Small intestine (tissue), 7 donors: ENCODE data around the gene DOCK2. TPM values are rescaled to one million over a fixed set of nuclear protein-coding genes. Genes with fewer than 3 reads are reported as not detected.

Experiments
- DNase-seq, 2 donors: peaks; one replicate each; pipeline versions ENCODE4 v3.0.0 to v3.0.0-alpha.2; 2013
- FAIRE-seq: peaks from 2 replicates; lab custom pipeline; 2012; peaks lifted over from hg19 to GRCh38; lab: Jason Lieb, UNC
- H3K27ac ChIP-seq, 3 donors: one replicate each; pipeline ENCODE4 v1.5.1; 2013; ENCODE audit warnings: low read length in 2 of 3, mild to moderate bottlenecking in 2 of 3, control low read depth in 1 of 3, inconsistent platforms in 1 of 3, low read depth in 1 of 3, moderate library complexity in 1 of 3
- H3K27me3 ChIP-seq, 3 donors: one replicate each; pipeline ENCODE4 v1.6.1; 2013; ENCODE audit warnings: low read length in 3 of 3, inconsistent platforms in 1 of 3; ENCODE audit not compliant: control insufficient read depth in 3 of 3, insufficient read depth in 3 of 3
- H3K36me3 ChIP-seq, 3 donors: one replicate each; pipeline ENCODE4 v1.6.1; 2013; ENCODE audit warnings: low read length in 3 of 3, inconsistent platforms in 1 of 3, low read depth in 1 of 3, mild to moderate bottlenecking in 1 of 3, moderate library complexity in 1 of 3; ENCODE audit not compliant: control insufficient read depth in 3 of 3, insufficient read depth in 2 of 3
- H3K4me1 ChIP-seq, 3 donors: one replicate each; pipeline ENCODE4 v1.6.1; 2013; ENCODE audit warnings: low read length in 2 of 3, inconsistent platforms in 1 of 3, low read depth in 1 of 3, mild to moderate bottlenecking in 1 of 3, moderate library complexity in 1 of 3; ENCODE audit not compliant: control insufficient read depth in 3 of 3, insufficient read depth in 2 of 3
- H3K4me3 ChIP-seq, 3 donors: one replicate each; pipeline ENCODE4 v1.5.1; 2013; ENCODE audit warnings: low read length in 3 of 3, control low read depth in 1 of 3, inconsistent platforms in 1 of 3, low read depth in 1 of 3, mild to moderate bottlenecking in 1 of 3, moderate library complexity in 1 of 3
- H3K9me3 ChIP-seq, 2 donors: one replicate each; pipeline ENCODE4 v1.6.1; 2013; ENCODE audit warnings: low read depth in 1 of 2, low read length in 1 of 2; ENCODE audit not compliant: control insufficient read depth in 2 of 2, insufficient read depth in 1 of 2
- WGBS, 3 donors: extraction: QIAGEN DNeasy Blood & Tissue Kit; methylation state at CpG; one replicate each; pipeline ENCODE4 v1.1.7; 2013; 5-methylcytosine and 5-hydroxymethylcytosine counted together
- polyA plus RNA-seq, 4 donors: library from polyadenylated mRNA; stranded (reverse) in 3 of 4; unstranded in 1 of 4; fragments of 200-250 nt in 3 of 4; fragments of 120-200 nt in 1 of 4; gene quantifications; one replicate each; pipeline versions ENCODE4 v1.2.1 to v1.2.3, GENCODE V29; 2013
- donor health status: healthy with polysubstance abuse.
- donor health status: control.
- donor health status: control.
- donor health status: Bipolar disorder and iron deficiency.
- donor health status: healthy.

DOCK2 gene
- polyA plus RNA-seq, 4 donors, result 1.3 to 5.9 (median 3.0) TPM

GRCh38 chr5:169917500-169917899, 280.4 kb downstream of the DOCK2 start:
- DNase-seq (no peak), FAIRE-seq (no peak)
- Histone ChIP-seq H3K4me1 (no peaks in the 10 kb centered on the region), H3K27me3 (no peaks in the 10 kb centered on the region), H3K9me3 (no peaks in the 10 kb centered on the region), H3K4me3 (no peak overlapping the region), H3K36me3 (no peaks in the 10 kb centered on the region), H3K27ac (no peak overlapping the region)
- 66 to 88% (median 75%) methylated on average over 2 of the region's 2 CpGs for WGBS, 3 donors

DNA sequence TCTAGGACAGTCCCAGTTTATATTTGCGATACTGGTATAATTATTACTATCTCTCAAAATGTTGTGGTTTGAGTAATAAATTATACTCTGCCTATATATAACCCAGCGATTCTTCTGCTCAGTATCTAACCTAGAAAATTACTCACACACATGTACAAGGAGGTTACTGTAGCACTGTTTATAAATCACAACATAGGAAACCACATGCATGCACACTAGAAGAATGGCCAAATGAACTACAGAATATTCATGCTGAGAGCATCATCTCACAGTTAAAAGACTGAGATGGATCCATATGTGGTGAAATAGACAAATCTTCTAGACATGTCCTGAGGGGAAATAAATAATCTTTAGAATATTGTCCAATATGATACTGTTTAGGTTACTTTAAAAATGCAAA, 281.2 kb downstream of the DOCK2 start:
- DNase-seq, result no peak
- WGBS, 3 donors, result 81 to 90% (median 83%) methylated on average over 2 of the region's 2 CpGs
- no peaks in the 10 kb centered on the region for H3K27me3 ChIP-seq
- H3K4me1 ChIP-seq, result no peaks in the 10 kb centered on the region
- H3K9me3 ChIP-seq, result no peaks in the 10 kb centered on the region
- no peak overlapping the region for H3K27ac ChIP-seq
- FAIRE-seq, result no peak
- no peaks in the 10 kb centered on the region for H3K36me3 ChIP-seq
- H3K4me3 ChIP-seq, result no peak overlapping the region

DNA sequence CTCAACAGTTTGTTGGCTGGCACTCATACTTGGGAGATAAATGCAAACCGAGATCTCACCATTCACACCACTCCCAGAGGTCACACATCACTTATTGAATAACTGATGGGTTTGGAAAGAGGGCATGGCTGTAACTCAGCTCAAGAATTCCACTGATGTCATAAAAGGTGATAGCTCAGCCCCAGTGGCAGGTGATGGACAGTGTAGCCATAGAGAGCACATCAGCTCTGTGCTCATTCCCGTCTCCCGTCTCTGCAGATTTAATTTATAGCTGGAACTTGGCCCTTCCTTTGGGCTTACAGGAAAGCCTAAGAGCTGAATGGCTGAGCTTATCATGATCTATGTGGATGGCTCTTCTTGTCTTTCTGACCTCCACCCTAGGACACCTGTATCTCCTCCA, 283.4 kb downstream of the DOCK2 start:
- Histone ChIP-seq H3K4me3 (no peak overlapping the region), H3K36me3 (no peaks in the 10 kb centered on the region), H3K27me3 (no peaks in the 10 kb centered on the region), H3K27ac (no peak overlapping the region), H3K4me1 (no peaks in the 10 kb centered on the region), H3K9me3 (no peaks in the 10 kb centered on the region)
- FAIRE-seq (no peak), DNase-seq (no peak)
- 55 to 77% (median 72%) methylated on average over 3 of the region's 3 CpGs for WGBS, 3 donors

- no peaks in the 10 kb centered on the region for H3K36me3 ChIP-seq
These were observed 284.3 kb downstream of the DOCK2 start for GRCh38 chr5:169921384-169921783.

GRCh38 chr5:169921949-169922348, 284.9 kb downstream of the DOCK2 start:
- H3K36me3 ChIP-seq, result no peaks in the 10 kb centered on the region
- no peaks in the 10 kb centered on the region for H3K27me3 ChIP-seq
- no peaks in the 10 kb centered on the region for H3K9me3 ChIP-seq
- H3K27ac ChIP-seq, result no peak overlapping the region
- no peak for DNase-seq
- no peak overlapping the region for H3K4me3 ChIP-seq
- H3K4me1 ChIP-seq, result no peaks in the 10 kb centered on the region
- no peak for FAIRE-seq
- 11 to 52% (median 26%) methylated on average over 1 of the region's 1 CpG for WGBS, 3 donors

More at GRCh38 chr5:169921384-169921783, 284.3 kb downstream of the DOCK2 start:
- Histone ChIP-seq H3K9me3 (no peaks in the 10 kb centered on the region), H3K4me3 (no peak overlapping the region), H3K4me1 (no peaks in the 10 kb centered on the region), H3K27me3 (no peaks in the 10 kb centered on the region), H3K27ac (no peak overlapping the region)
- FAIRE-seq (no peak), DNase-seq (no peak)
- WGBS, 3 donors, result 34 to 53% (median 48%) methylated on average over 3 of the region's 3 CpGs

- FAIRE-seq (no peak), DNase-seq (no peak)
- H3K4me1 ChIP-seq, result no peaks in the 10 kb centered on the region
- H3K4me3 ChIP-seq, result no peak overlapping the region
- H3K27me3 ChIP-seq, result no peaks in the 10 kb centered on the region
- no peak overlapping the region for H3K27ac ChIP-seq
- 82 to 97% (median 91%) methylated on average over 1 of the region's 1 CpG for WGBS, 3 donors
- H3K36me3 ChIP-seq, result no peaks in the 10 kb centered on the region
- no peaks in the 10 kb centered on the region for H3K9me3 ChIP-seq
These were observed 285.4 kb downstream of the DOCK2 start for GRCh38 chr5:169922474-169922873.

DNA sequence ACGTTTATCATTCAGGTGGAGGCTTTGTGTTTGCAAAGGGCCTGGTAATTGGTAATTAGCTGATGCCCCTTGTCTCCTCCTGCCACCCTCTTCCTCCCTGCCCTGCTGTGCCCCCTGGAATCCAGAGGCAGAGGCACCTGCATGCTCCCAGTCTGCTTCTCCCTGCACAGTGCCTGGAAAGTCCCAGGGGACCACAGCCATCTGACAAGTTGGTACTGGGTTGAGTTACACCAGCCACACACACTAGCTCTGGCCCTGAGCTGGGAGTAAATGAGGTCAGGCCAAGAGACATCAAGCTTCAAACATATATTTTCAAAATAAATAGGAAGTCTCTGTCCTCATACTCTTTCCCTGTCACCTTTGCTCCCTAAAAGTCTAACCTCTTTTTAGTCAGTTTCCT, 286.9 kb downstream of the DOCK2 start:
- 41 to 71% (median 58%) methylated on average over 1 of the region's 1 CpG for WGBS, 3 donors
- Histone ChIP-seq H3K9me3 (no peaks in the 10 kb centered on the region), H3K4me3 (no peak overlapping the region), H3K36me3 (no peaks in the 10 kb centered on the region), H3K27me3 (no peaks in the 10 kb centered on the region), H3K27ac (no peak overlapping the region), H3K4me1 (no peaks in the 10 kb centered on the region)
- no peak for DNase-seq
- FAIRE-seq, result no peak

DNA sequence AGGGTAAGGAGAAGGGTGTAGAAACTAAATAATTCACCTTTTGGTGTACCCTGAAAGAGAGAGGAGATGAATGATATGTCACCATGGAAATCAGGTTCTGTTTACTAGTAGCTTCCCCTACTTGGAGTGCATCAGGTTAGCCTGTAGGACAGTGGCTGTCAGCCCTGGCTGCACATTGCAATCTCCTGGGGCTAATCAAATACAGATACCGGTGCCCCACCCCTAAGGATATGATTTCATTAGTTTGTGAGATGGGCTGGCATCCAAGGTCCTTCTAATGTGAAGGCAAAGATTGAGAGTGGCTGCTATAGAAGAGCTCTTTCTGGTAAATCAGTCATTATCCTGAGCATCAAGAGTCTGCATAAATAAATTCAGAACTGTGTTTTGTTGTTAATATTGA, 296.1 kb downstream of the DOCK2 start:
- no peaks in the 10 kb centered on the region for H3K9me3 ChIP-seq
- no peaks in the 10 kb centered on the region for H3K4me1 ChIP-seq
- FAIRE-seq (no peak), DNase-seq (no peak)
- H3K36me3 ChIP-seq, result no peaks in the 10 kb centered on the region
- no peak overlapping the region for H3K4me3 ChIP-seq
- H3K27ac ChIP-seq, result no peak overlapping the region
- H3K27me3 ChIP-seq, result no peaks in the 10 kb centered on the region
- 14 to 57% (median 52%) methylated on average over 1 of the region's 1 CpG for WGBS, 3 donors

GRCh38 chr5:169933616-169934015, 296.5 kb downstream of the DOCK2 start:
- no peak for DNase-seq
- no peaks in the 10 kb centered on the region for H3K36me3 ChIP-seq
- H3K4me3 ChIP-seq, result no peak overlapping the region
- H3K27me3 ChIP-seq, result no peaks in the 10 kb centered on the region
- H3K4me1 ChIP-seq, result no peaks in the 10 kb centered on the region
- H3K9me3 ChIP-seq, result no peaks in the 10 kb centered on the region
- H3K27ac ChIP-seq, result no peak overlapping the region
- FAIRE-seq, result no peak
- 75 to 85% (median 76%) methylated on average over 7 of the region's 7 CpGs for WGBS, 3 donors
